GM23338 (cell line): ENCODE results near the gene NOC2L. TPM values are rescaled to one million over a fixed set of nuclear protein-coding genes. Genes with fewer than 3 reads are reported as not detected.
A peak's percentile ranks its signal among the peaks of the same experiment; 100 is the strongest.

Source experiments
- ATAC-seq: fragments of 200-7000 bp; cut with Tn5 transposase; 3 replicates; pipeline ENCODE4 v1.9.1; 2020
- DNase-seq: peaks from one replicate; pipeline ENCODE4 v3.0.0-alpha.2; 2015; ENCODE audit warnings: low spot score
- H2AFZ ChIP-seq: fragments of 200-600 bp; sonication (generic); 2 replicates; pipeline ENCODE4 v1.8.0; 2016; ENCODE audit warnings: antibody characterized with exemption, mild to moderate bottlenecking, moderate library complexity
- H3F3A ChIP-seq: fragments of 200-600 bp; sonication (generic); replicated peaks from 2 replicates; pipeline ENCODE4 v1.8.0; 2017; ENCODE audit warnings: antibody characterized with exemption, mixed run types, low read depth
- H3K27ac ChIP-seq: fragments of 200-600 bp; sonication (generic); 2 replicates; pipeline ENCODE4 v1.6.1; 2016; ENCODE audit warnings: low read depth
- H3K27me3 ChIP-seq: fragments of 200-600 bp; sonication (generic); 2 replicates; pipeline ENCODE4 v1.8.0; 2016; ENCODE audit warnings: mild to moderate bottlenecking, mixed run types, moderate library complexity; ENCODE audit not compliant: insufficient read depth
- H3K36me3 ChIP-seq: fragments of 200-600 bp; sonication (generic); 2 replicates; pipeline ENCODE4 v1.8.0; 2016; ENCODE audit warnings: mild to moderate bottlenecking; ENCODE audit not compliant: insufficient read depth
- H3K4me1 ChIP-seq: fragments of 200-600 bp; sonication (generic); 2 replicates; pipeline ENCODE4 v1.8.0; 2016; ENCODE audit warnings: mild to moderate bottlenecking, moderate library complexity; ENCODE audit not compliant: insufficient read depth
- H3K4me2 ChIP-seq: fragments of 200-600 bp; sonication (generic); 2 replicates; pipeline ENCODE4 v1.7.1; 2017; ENCODE audit warnings: mixed run types
- H3K4me3 ChIP-seq: fragments of 200-600 bp; sonication (generic); 2 replicates; pipeline ENCODE4 v1.6.1; 2016; ENCODE audit warnings: mixed run types
- H3K79me2 ChIP-seq: fragments of 200-600 bp; sonication (generic); replicated peaks from 2 replicates; pipeline ENCODE4 v1.8.0; 2017; ENCODE audit warnings: mild to moderate bottlenecking; ENCODE audit not compliant: insufficient read depth
- H3K9me2 ChIP-seq: fragments of 200-600 bp; sonication (generic); 2 replicates; pipeline ENCODE4 v1.8.0; 2017; ENCODE audit not compliant: insufficient read depth
- H4K20me1 ChIP-seq: fragments of 200-600 bp; sonication (generic); replicated peaks from 2 replicates; pipeline ENCODE4 v1.8.0; 2017; ENCODE audit warnings: mild to moderate bottlenecking; ENCODE audit not compliant: insufficient read depth
- H3K27ac Mint-ChIP-seq: 2 replicates; pipeline ENCODE4 v1.8.0; 2020; ENCODE audit warnings: inconsistent platforms, mild to moderate bottlenecking, moderate library complexity, mixed read lengths
- H3K27me3 Mint-ChIP-seq: 3 replicates; pipeline ENCODE4 v1.8.0; 2022; ENCODE audit warnings: low read depth, mild to moderate bottlenecking, moderate library complexity, mixed read lengths, inconsistent platforms; ENCODE audit not compliant: insufficient read depth, poor library complexity
- H3K36me3 Mint-ChIP-seq: 3 replicates; pipeline ENCODE4 v1.8.0; 2021; ENCODE audit warnings: low read depth, mild to moderate bottlenecking, inconsistent platforms, moderate library complexity, mixed read lengths
- H3K4me1 Mint-ChIP-seq: 3 replicates; pipeline ENCODE4 v1.8.0; 2020; ENCODE audit warnings: mild to moderate bottlenecking, inconsistent platforms, mixed read lengths
- H3K4me3 Mint-ChIP-seq: 3 replicates; pipeline ENCODE4 v1.8.0; 2021; ENCODE audit warnings: moderate library complexity, mild to moderate bottlenecking, inconsistent platforms, mixed read lengths
- H3K9me3 Mint-ChIP-seq: 3 replicates; pipeline ENCODE4 v1.8.0; 2020; ENCODE audit warnings: moderate library complexity, mild to moderate bottlenecking, inconsistent platforms, mixed read lengths
- CREB1 ChIP-seq: fragments of 250-450 bp; sonication (Bioruptor Pico); IDR thresholded peaks from 2 replicates; pipeline ENCODE4 v1.5.0; 2020; ENCODE audit warnings: low read depth, mild to moderate bottlenecking, moderate library complexity
- EZH2 ChIP-seq: fragments of 200-600 bp; sonication (generic); IDR thresholded peaks from one replicate; pipeline ENCODE4 v1.8.0; 2017; ENCODE audit warnings: antibody characterized with exemption, mild to moderate bottlenecking, low read depth; ENCODE audit not compliant: unreplicated experiment
- EZH2phosphoT487 ChIP-seq: fragments of 200-600 bp; sonication (generic); IDR thresholded peaks from one replicate; pipeline ENCODE4 v1.8.1; 2018; ENCODE audit warnings: antibody characterized with exemption; ENCODE audit not compliant: unreplicated experiment
- NANOG ChIP-seq: IDR thresholded peaks from 2 replicates; pipeline ENCODE4 v1.6.1; 2016; ENCODE audit warnings: antibody characterized with exemption, borderline replicate concordance
- POLR2AphosphoS5 ChIP-seq: IDR thresholded peaks from 2 replicates; pipeline ENCODE4 v1.6.1; 2016; ENCODE audit warnings: antibody characterized with exemption, low read depth
- STAT1 ChIP-seq: IDR thresholded peaks from one replicate; pipeline ENCODE4 v1.6.1; 2016; ENCODE audit warnings: antibody characterized with exemption; ENCODE audit not compliant: unreplicated experiment
- ZNF114 ChIP-seq: fragments of 250-450 bp; sonication (Bioruptor Pico); IDR thresholded peaks from 2 replicates; pipeline ENCODE4 v1.5.0; 2020; ENCODE audit warnings: mild to moderate bottlenecking, moderate library complexity
- polyA plus RNA-seq: library from polyadenylated mRNA; unstranded; fragments of >200 nt; fragmentation: Nextera tagmentation; extraction: Ambion mirVana; gene quantifications from 2 replicates; pipeline ENCODE4 v1.2.1, GENCODE V29; 2016
- total RNA-seq: library from RNA; depleted of rRNA; stranded (reverse); fragments of >200 nt; shearing (Covaris generic); gene quantifications from 2 replicates; pipeline ENCODE4 v1.2.3, GENCODE V29; 2014

The NOC2L gene
- total and polyA plus RNA-seq, 2 experiments from 2014 or later: 79.3 to 125 TPM

GRCh38 chr1:941588-942383 is 17.3 kb downstream of the NOC2L start:
- Histone ChIP-seq H3K27ac (no peak overlapping the region), H2AFZ (0 out of 2 replicates have a peak overlapping the region, but pooled peaks have one; percentile 23), H3F3A (0 out of 2 replicates have a peak, but pooled peaks cover 3% of the 10 kb centered on the region), H4K20me1 (no peaks in the 10 kb centered on the region; the same call in 1 of the 2 replicates), H3K9me2 (no peaks in the 10 kb centered on the region), H3K4me2 (peak overlapping the region; percentile 79), H3K36me3 (0 out of 2 replicates have a peak, but pooled peaks cover 6% of the 10 kb centered on the region), H3K4me3 (peak overlapping the region; percentile 55), H3K79me2 (no peaks in the 10 kb centered on the region), H3K27me3 (peaks cover 73% of the 10 kb centered on the region), H3K4me1 (peaks cover 5% of the 10 kb centered on the region; the same call in 1 of the 2 replicates)
- Mint-ChIP-seq H3K4me1 (peaks cover 11% of the 10 kb centered on the region; the same call in 2 of the 3 replicates), H3K27ac (no peak overlapping the region), H3K4me3 (peak overlapping the region; percentile 68), H3K9me3 (peaks cover 3% of the 10 kb centered on the region; the same call in 1 of the 3 replicates), H3K36me3 (peaks cover 12% of the 10 kb centered on the region; the same call in 2 of the 3 replicates), H3K27me3 (peaks cover 57% of the 10 kb centered on the region)
- TF ChIP-seq POLR2AphosphoS5 (no peak), NANOG (no peak), EZH2 (peak; percentile 80), CREB1 (CRISPR knock-in tag) (peak; percentile 57; the same call in 1 of the 2 replicates), ZNF114 (no peak), EZH2phosphoT487 (no peak), STAT1 (no peak)
- ATAC-seq (peak; percentile 35), DNase-seq (peak; percentile 74)

- ATAC-seq: peak; percentile 1; the same call in 2 of the 3 replicates
- no peak overlapping the region for H3K27ac ChIP-seq
- peaks cover 5% of the 10 kb centered on the region; the same call in 1 of the 2 replicates for H3K4me1 ChIP-seq
- H3K4me3 Mint-ChIP-seq: peak overlapping the region; percentile 68
- H3K27ac Mint-ChIP-seq: no peak overlapping the region
- peaks cover 59% of the 10 kb centered on the region for H3K27me3 Mint-ChIP-seq
- 0 out of 2 replicates have a peak overlapping the region, but pooled peaks have one; percentile 23 for H2AFZ ChIP-seq
- peaks cover 3% of the 10 kb centered on the region; the same call in 1 of the 3 replicates for H3K9me3 Mint-ChIP-seq
- peak overlapping the region; percentile 55 for H3K4me3 ChIP-seq
- H3K27me3 ChIP-seq: peaks cover 80% of the 10 kb centered on the region
- no peaks in the 10 kb centered on the region for H3K79me2 ChIP-seq
- TF ChIP-seq EZH2 (no peak), EZH2phosphoT487 (peak; percentile 42)
- H4K20me1 ChIP-seq: no peaks in the 10 kb centered on the region; the same call in 1 of the 2 replicates
- peaks cover 12% of the 10 kb centered on the region; the same call in 2 of the 3 replicates for H3K36me3 Mint-ChIP-seq
- no peaks in the 10 kb centered on the region for H3K9me2 ChIP-seq
- 0 out of 2 replicates have a peak, but pooled peaks cover 6% of the 10 kb centered on the region for H3K36me3 ChIP-seq
- H3K4me2 ChIP-seq: peak overlapping the region; percentile 79
- peaks cover 11% of the 10 kb centered on the region; the same call in 2 of the 3 replicates for H3K4me1 Mint-ChIP-seq
- 0 out of 2 replicates have a peak, but pooled peaks cover 3% of the 10 kb centered on the region for H3F3A ChIP-seq
- DNase-seq: no peak
Observed at GRCh38 chr1:941015-941587, 18.0 kb downstream of the NOC2L start.
